Measurements from ENCODE around the gene CCNF.

Gene CCNF

DNA sequence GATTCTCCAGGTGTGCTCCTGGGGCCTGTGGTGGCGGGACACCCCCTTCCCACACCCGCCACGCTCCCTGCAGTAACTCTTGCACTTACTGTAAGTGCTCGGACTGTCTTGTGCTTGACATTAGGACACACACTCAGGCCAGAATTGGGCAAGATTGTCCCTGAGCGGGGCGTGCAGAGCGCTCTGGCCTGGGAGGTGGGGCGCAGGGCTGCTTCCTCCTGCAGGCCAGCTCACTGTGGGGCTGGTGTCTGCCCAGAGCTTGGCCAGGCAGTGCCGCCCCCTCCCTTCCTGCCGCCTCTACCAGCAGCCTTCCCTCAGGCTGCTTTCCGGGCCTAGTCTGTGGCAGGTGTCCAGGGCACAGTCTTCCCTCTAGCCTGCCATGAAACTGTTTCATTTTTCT lies 78.4 kb downstream of the CCNF start:
- TF ChIP-seq, protein P1, sequence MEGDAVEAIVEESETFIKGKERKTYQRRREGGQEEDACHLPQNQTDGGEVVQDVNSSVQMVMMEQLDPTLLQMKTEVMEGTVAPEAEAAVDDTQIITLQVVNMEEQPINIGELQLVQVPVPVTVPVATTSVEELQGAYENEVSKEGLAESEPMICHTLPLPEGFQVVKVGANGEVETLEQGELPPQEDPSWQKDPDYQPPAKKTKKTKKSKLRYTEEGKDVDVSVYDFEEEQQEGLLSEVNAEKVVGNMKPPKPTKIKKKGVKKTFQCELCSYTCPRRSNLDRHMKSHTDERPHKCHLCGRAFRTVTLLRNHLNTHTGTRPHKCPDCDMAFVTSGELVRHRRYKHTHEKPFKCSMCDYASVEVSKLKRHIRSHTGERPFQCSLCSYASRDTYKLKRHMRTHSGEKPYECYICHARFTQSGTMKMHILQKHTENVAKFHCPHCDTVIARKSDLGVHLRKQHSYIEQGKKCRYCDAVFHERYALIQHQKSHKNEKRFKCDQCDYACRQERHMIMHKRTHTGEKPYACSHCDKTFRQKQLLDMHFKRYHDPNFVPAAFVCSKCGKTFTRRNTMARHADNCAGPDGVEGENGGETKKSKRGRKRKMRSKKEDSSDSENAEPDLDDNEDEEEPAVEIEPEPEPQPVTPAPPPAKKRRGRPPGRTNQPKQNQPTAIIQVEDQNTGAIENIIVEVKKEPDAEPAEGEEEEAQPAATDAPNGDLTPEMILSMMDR (IDR thresholded peaks at IDR 0.05), result no peak

More for the DNA sequence above, 78.4 kb downstream of the CCNF start:
- no peaks in the 10 kb centered on the region for H3K36me3 Mint-ChIP-seq (ENCODE audit: low read depth)
- peaks cover 14% of the 10 kb centered on the region for H3K27me3 Mint-ChIP-seq (ENCODE audit: low read depth, poor library complexity)
- no peak overlapping the region for H3K27ac Mint-ChIP-seq
- H3K9me3 Mint-ChIP-seq, result no peaks in the 10 kb centered on the region
- peaks cover 42% of the 10 kb centered on the region for H3K4me1 Mint-ChIP-seq
- no peak overlapping the region for H3K4me3 Mint-ChIP-seq
- no peak for DNase-seq

Measured in nephron progenitor cell (in vitro differentiated cells).